ENCODE data around the gene MCOLN1. TPM values are rescaled to one million over a fixed set of nuclear protein-coding genes. Genes with fewer than 3 reads are reported as not detected.
A peak's percentile ranks its signal among the peaks of the same experiment; 100 is the strongest.

Gene MCOLN1
- total and polyA plus RNA-seq, 9 of the 15 experiments (the other 6 are each of a cell fraction or from before 2014, with no cell fraction given) = 0.25 to 15.4 (median 7.1) TPM

DNA sequence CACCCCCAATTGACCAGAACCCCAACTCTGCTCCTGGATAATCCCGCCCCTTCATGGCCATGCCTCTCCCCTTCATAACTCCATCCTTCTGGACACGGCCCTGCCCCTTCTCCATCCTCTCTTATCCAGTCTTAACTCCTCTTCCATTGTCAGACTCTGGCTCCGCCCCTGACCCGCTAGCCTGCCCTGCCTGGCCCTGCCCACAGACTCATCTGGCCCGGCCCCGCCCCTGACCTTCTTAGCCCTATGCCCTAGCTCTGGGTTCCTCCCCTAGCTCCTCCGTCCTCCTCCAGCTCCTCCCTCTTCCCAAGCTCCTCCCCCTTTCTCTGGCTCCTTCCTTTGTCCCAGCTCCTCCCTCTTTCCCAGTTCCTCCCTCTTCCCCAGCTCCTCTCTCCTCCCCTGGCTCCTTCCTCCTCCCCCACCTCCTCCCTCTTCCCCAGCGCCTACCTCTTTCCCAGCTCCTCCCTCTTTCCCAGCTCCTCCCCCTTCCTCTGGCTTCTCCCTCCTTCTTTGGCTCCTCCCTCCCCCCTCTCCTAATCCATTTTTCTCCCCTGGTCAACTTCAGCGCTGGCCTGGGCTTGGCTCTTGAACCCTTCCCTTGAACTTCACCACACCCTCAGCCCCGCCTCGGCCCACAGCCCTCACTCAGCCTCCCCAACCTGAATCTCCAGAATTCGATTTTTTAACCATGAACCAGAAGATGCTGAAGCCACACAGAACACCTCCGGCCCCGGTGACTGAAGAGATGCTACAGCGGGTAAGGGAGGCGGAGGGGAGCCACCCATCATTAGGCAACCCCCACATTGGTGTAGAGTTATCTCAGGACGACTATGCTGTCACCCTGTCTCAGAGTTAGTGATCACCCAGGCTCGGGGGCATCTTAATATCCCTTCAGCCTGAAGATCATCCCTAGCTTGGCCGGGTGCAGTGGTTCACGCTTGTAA, 15.8 kb upstream of the MCOLN1 start (continued):
- TF ChIP-seq TAF15 (IDR thresholded peaks at IDR 0.05; ENCODE audit: low read depth, low read length) = no peak
- TF ChIP-seq TEAD1 (CRISPR knock-in tag; IDR thresholded peaks at IDR 0.05) = 0 out of 4 replicates have a peak, but pooled peaks of 1 of the 2 experiments have one; percentile 63
- peak; percentile 91 for TF ChIP-seq ELF4 (CRISPR knock-in tag; IDR thresholded peaks at IDR 0.05)
- TF ChIP-seq HMG20A (CRISPR knock-in tag; conservative IDR thresholded peaks at IDR 0.05) = no peak
- TF ChIP-seq XRCC4 (IDR thresholded peaks at IDR 0.05; ENCODE audit: extremely low read depth, insufficient read depth, insufficient read length) = no peak
- TF ChIP-seq, protein P1, sequence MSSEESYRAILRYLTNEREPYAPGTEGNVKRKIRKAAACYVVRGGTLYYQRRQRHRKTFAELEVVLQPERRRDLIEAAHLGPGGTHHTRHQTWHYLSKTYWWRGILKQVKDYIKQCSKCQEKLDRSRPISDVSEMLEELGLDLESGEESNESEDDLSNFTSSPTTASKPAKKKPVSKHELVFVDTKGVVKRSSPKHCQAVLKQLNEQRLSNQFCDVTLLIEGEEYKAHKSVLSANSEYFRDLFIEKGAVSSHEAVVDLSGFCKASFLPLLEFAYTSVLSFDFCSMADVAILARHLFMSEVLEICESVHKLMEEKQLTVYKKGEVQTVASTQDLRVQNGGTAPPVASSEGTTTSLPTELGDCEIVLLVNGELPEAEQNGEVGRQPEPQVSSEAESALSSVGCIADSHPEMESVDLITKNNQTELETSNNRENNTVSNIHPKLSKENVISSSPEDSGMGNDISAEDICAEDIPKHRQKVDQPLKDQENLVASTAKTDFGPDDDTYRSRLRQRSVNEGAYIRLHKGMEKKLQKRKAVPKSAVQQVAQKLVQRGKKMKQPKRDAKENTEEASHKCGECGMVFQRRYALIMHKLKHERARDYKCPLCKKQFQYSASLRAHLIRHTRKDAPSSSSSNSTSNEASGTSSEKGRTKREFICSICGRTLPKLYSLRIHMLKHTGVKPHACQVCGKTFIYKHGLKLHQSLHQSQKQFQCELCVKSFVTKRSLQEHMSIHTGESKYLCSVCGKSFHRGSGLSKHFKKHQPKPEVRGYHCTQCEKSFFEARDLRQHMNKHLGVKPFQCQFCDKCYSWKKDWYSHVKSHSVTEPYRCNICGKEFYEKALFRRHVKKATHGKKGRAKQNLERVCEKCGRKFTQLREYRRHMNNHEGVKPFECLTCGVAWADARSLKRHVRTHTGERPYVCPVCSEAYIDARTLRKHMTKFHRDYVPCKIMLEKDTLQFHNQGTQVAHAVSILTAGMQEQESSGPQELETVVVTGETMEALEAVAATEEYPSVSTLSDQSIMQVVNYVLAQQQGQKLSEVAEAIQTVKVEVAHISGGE (CRISPR knock-in tag; IDR thresholded peaks at IDR 0.05) = no peak
- no peak for TF ChIP-seq ZZZ3 (IDR thresholded peaks at IDR 0.05)
- no peak for TF ChIP-seq JUNB (CRISPR knock-in tag; conservative IDR thresholded peaks at IDR 0.05)
- TF ChIP-seq HDAC6 (IDR thresholded peaks at IDR 0.05; ENCODE audit: low read depth, low read length) = no peak
- TF ChIP-seq, protein P2, sequence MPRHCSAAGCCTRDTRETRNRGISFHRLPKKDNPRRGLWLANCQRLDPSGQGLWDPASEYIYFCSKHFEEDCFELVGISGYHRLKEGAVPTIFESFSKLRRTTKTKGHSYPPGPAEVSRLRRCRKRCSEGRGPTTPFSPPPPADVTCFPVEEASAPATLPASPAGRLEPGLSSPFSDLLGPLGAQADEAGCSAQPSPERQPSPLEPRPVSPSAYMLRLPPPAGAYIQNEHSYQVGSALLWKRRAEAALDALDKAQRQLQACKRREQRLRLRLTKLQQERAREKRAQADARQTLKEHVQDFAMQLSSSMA (CRISPR knock-in tag; IDR thresholded peaks at IDR 0.05) = no peak
- TF ChIP-seq SMARCB1 (IDR thresholded peaks at IDR 0.05; ENCODE audit: insufficient read length, low read depth) = no peak
- TF ChIP-seq KAT2B (IDR thresholded peaks at IDR 0.05; ENCODE audit: low read depth, low read length) = no peak
- no peak for TF ChIP-seq ZNF3 (CRISPR knock-in tag; IDR thresholded peaks at IDR 0.05)
- TF ChIP-seq ZNF140 (CRISPR knock-in tag; IDR thresholded peaks at IDR 0.05) = no peak
- TF ChIP-seq, protein P3, sequence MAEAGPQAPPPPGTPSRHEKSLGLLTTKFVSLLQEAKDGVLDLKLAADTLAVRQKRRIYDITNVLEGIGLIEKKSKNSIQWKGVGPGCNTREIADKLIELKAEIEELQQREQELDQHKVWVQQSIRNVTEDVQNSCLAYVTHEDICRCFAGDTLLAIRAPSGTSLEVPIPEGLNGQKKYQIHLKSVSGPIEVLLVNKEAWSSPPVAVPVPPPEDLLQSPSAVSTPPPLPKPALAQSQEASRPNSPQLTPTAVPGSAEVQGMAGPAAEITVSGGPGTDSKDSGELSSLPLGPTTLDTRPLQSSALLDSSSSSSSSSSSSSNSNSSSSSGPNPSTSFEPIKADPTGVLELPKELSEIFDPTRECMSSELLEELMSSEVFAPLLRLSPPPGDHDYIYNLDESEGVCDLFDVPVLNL (CRISPR knock-in tag; IDR thresholded peaks at IDR 0.05; ENCODE audit: low read depth) = no peak
- TF ChIP-seq ZNF184 (CRISPR knock-in tag; IDR thresholded peaks at IDR 0.05) = no peak
- TF ChIP-seq MYBL2 (IDR thresholded peaks at IDR 0.05; ENCODE audit: low read depth) = no peak
- TF ChIP-seq MYBL2 (CRISPR knock-in tag; IDR thresholded peaks at IDR 0.05; ENCODE audit: borderline replicate concordance) = no peak
- no peak for TF ChIP-seq ZNF354B (CRISPR knock-in tag; IDR thresholded peaks at IDR 0.05)
- no peak for TF ChIP-seq ZC3H4 (CRISPR knock-in tag; IDR thresholded peaks at IDR 0.05; ENCODE audit: borderline replicate concordance)
- TF ChIP-seq, protein P4, sequence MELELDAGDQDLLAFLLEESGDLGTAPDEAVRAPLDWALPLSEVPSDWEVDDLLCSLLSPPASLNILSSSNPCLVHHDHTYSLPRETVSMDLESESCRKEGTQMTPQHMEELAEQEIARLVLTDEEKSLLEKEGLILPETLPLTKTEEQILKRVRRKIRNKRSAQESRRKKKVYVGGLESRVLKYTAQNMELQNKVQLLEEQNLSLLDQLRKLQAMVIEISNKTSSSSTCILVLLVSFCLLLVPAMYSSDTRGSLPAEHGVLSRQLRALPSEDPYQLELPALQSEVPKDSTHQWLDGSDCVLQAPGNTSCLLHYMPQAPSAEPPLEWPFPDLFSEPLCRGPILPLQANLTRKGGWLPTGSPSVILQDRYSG (tag; conservative IDR thresholded peaks at IDR 0.05; ENCODE audit: low read depth) = no peak
- no peak for TF ChIP-seq TAF9B (IDR thresholded peaks at IDR 0.05; ENCODE audit: partially characterized antibody)

All from K562 (cell line).